ENCODE measurements around the gene NODAL. TPM values are rescaled to one million over a fixed set of nuclear protein-coding genes. Genes with fewer than 3 reads are reported as not detected.

The NODAL gene
- total and polyA plus RNA-seq, 7 experiments from 2014 or later: not detected

GRCh38 chr10:70435241-70436085, 6.0 kb downstream of the NODAL start:
- CTCF ChIA-PET: interaction anchor here (1.9 kb wide), 1 partner anchor 214 kb away, joined by 5 read pairs; no protein-coding TSS in a partner anchor
- Histone ChIP-seq H3K4me1 (ENCODE audit: control insufficient read depth in 2 of 2, insufficient read depth in 2 of 2, low read length in 2 of 2) (peaks cover 0 to 22% of the 10 kb centered on the region in 2 donors), H3K36me3 (ENCODE audit: control insufficient read depth in 2 of 3, insufficient read depth in 3 of 3, low read length in 3 of 3) (no peaks in the 10 kb centered on the region), H3K4me3 (ENCODE audit: low read length) (no peak overlapping the region), H3K9me3 (ENCODE audit: control insufficient read depth in 2 of 3, low read length in 3 of 3) (no peaks in the 10 kb centered on the region), H3K27me3 (ENCODE audit: control insufficient read depth in 2 of 2, insufficient read depth in 2 of 2, low read length in 2 of 2) (no peaks in the 10 kb centered on the region), H3K27ac (ENCODE audit: low read depth, low read length) (no peak overlapping the region)
- no peak overlapping the region for H3K27ac Mint-ChIP-seq
- no peak overlapping the region for H3K4me3 Mint-ChIP-seq
- H3K27me3 Mint-ChIP-seq: peaks cover 11 to 38% (median 14%) of the 10 kb centered on the region in 5 donors
- H3K36me3 Mint-ChIP-seq: peaks cover 0 to 6% (median 0%) of the 10 kb centered on the region in 5 donors
- peaks cover 13 to 44% (median 38%) of the 10 kb centered on the region in 7 donors for H3K4me1 Mint-ChIP-seq
- intact Hi-C loops (cut with micrococcal nuclease): no loop called here
- DNase-seq (no peak), ATAC-seq (no peak)
- no peaks in the 10 kb centered on the region for H3K9me3 Mint-ChIP-seq
- POLR2A ChIA-PET: no interaction called here

- no peak for DNase-seq
- CTCF ChIA-PET: interaction anchor here (0.5 to 1.9 kb wide), 3 partner anchors 69 to 1123 kb away, joined by 4 to 6 read pairs (median 5); no protein-coding TSS in a partner anchor
- Mint-ChIP-seq H3K27me3 (peaks cover 0 to 22% (median 2%) of the 10 kb centered on the region in 5 donors), H3K4me3 (peak overlapping the region in 5 of 10 donors; percentile 5 to 85 (median 37)), H3K27ac (peak overlapping the region in 8 of 9 donors; percentile 24 to 97 (median 76)), H3K36me3 (peaks cover 0 to 10% (median 0%) of the 10 kb centered on the region in 5 donors), H3K9me3 (no peaks in the 10 kb centered on the region), H3K4me1 (peaks cover 11 to 39% (median 35%) of the 10 kb centered on the region in 7 donors)
- Histone ChIP-seq H3K4me1 (ENCODE audit: control insufficient read depth in 2 of 2, insufficient read depth in 2 of 2, low read length in 2 of 2) (peaks cover 0 to 18% of the 10 kb centered on the region in 2 donors), H3K27me3 (ENCODE audit: control insufficient read depth in 2 of 2, insufficient read depth in 2 of 2, low read length in 2 of 2) (no peaks in the 10 kb centered on the region), H3K9me3 (ENCODE audit: control insufficient read depth in 2 of 3, low read length in 3 of 3) (no peaks in the 10 kb centered on the region), H3K36me3 (ENCODE audit: control insufficient read depth in 2 of 3, insufficient read depth in 3 of 3, low read length in 3 of 3) (no peaks in the 10 kb centered on the region), H3K27ac (ENCODE audit: low read depth, low read length) (no peak overlapping the region), H3K4me3 (ENCODE audit: low read length) (no peak overlapping the region)
- ATAC-seq: no peak
- POLR2A ChIA-PET: interaction anchor here (1.5 kb wide), 1 partner anchor 30 kb away, joined by 7 read pairs; the partner anchor contains the start of gene EIF4EBP2
- intact Hi-C loops (cut with micrococcal nuclease): loop anchor here in 1 of 2 donors (2.0 kb wide), 1 partner anchor 29 kb away; the partner anchor contains the start of gene EIF4EBP2
Observed at GRCh38 chr10:70433581-70434280, 7.8 kb downstream of the NODAL start.

GRCh38 chr10:70432561-70433263, 8.8 kb downstream of the NODAL start:
- Mint-ChIP-seq H3K27ac (peak overlapping the region; percentile 76 to 97 (median 85)), H3K36me3 (peaks cover 0 to 12% (median 4%) of the 10 kb centered on the region in 5 donors), H3K4me3 (peak overlapping the region; percentile 77 to 87 (median 82)), H3K4me1 (peaks cover 11 to 39% (median 35%) of the 10 kb centered on the region in 7 donors), H3K27me3 (peaks cover 0 to 12% (median 0%) of the 10 kb centered on the region in 5 donors), H3K9me3 (no peaks in the 10 kb centered on the region)
- Histone ChIP-seq H3K4me3 (ENCODE audit: low read length) (peak overlapping the region; percentile 45), H3K9me3 (ENCODE audit: control insufficient read depth in 2 of 3, low read length in 3 of 3) (no peaks in the 10 kb centered on the region), H3K27me3 (ENCODE audit: control insufficient read depth in 2 of 2, insufficient read depth in 2 of 2, low read length in 2 of 2) (no peaks in the 10 kb centered on the region), H3K36me3 (ENCODE audit: control insufficient read depth in 2 of 3, insufficient read depth in 3 of 3, low read length in 3 of 3) (no peaks in the 10 kb centered on the region), H3K4me1 (ENCODE audit: control insufficient read depth in 2 of 2, insufficient read depth in 2 of 2, low read length in 2 of 2) (peaks cover 0 to 18% of the 10 kb centered on the region in 2 donors), H3K27ac (ENCODE audit: low read depth, low read length) (peak overlapping the region; percentile 64)
- no peak for DNase-seq
- intact Hi-C loops (cut with micrococcal nuclease): loop anchor here in 1 of 2 donors (2.0 kb wide), 1 partner anchor 28 kb away; the partner anchor contains the start of gene EIF4EBP2
- no peak for ATAC-seq
- CTCF ChIA-PET: no interaction called here
- POLR2A ChIA-PET: interaction anchor here (0.5 to 2.3 kb wide), 5 partner anchors 9 to 51 kb away, joined by 3 to 9 read pairs (median 4); partner anchors contain the start of gene EIF4EBP2

- Mint-ChIP-seq H3K36me3 (peaks cover 0 to 12% (median 4%) of the 10 kb centered on the region in 5 donors), H3K4me1 (peaks cover 11 to 39% (median 35%) of the 10 kb centered on the region in 7 donors), H3K27ac (peak overlapping the region; percentile 55 to 97 (median 85)), H3K9me3 (no peaks in the 10 kb centered on the region), H3K27me3 (peaks cover 0 to 6% (median 0%) of the 10 kb centered on the region in 5 donors), H3K4me3 (peak overlapping the region; percentile 77 to 87 (median 82))
- intact Hi-C loops (cut with micrococcal nuclease): loop anchor here in 1 of 2 donors (2.0 kb wide), 1 partner anchor 27 kb away; the partner anchor contains the start of gene EIF4EBP2
- Histone ChIP-seq H3K27me3 (ENCODE audit: control insufficient read depth in 2 of 2, insufficient read depth in 2 of 2, low read length in 2 of 2) (no peaks in the 10 kb centered on the region), H3K4me1 (ENCODE audit: control insufficient read depth in 2 of 2, insufficient read depth in 2 of 2, low read length in 2 of 2) (peaks cover 0 to 18% of the 10 kb centered on the region in 2 donors), H3K36me3 (ENCODE audit: control insufficient read depth in 2 of 3, insufficient read depth in 3 of 3, low read length in 3 of 3) (no peaks in the 10 kb centered on the region), H3K4me3 (ENCODE audit: low read length) (no peak overlapping the region), H3K27ac (ENCODE audit: low read depth, low read length) (peak overlapping the region; percentile 64), H3K9me3 (ENCODE audit: control insufficient read depth in 2 of 3, low read length in 3 of 3) (no peaks in the 10 kb centered on the region)
- ATAC-seq: no peak
- no peak for DNase-seq
- ChIA-PET POLR2A (interaction anchor here (2.3 kb wide), 1 partner anchor 28 kb away, joined by 9 read pairs; the partner anchor contains the start of gene EIF4EBP2), CTCF (no interaction called here)
Observed at GRCh38 chr10:70432101-70432500, 9.4 kb downstream of the NODAL start.

GRCh38 chr10:70430493-70431445, 10.7 kb downstream of the NODAL start:
- Histone ChIP-seq H3K4me1 (ENCODE audit: control insufficient read depth in 2 of 2, insufficient read depth in 2 of 2, low read length in 2 of 2) (peaks cover 0 to 18% of the 10 kb centered on the region in 2 donors), H3K9me3 (ENCODE audit: control insufficient read depth in 2 of 3, low read length in 3 of 3) (no peaks in the 10 kb centered on the region), H3K36me3 (ENCODE audit: control insufficient read depth in 2 of 3, insufficient read depth in 3 of 3, low read length in 3 of 3) (peaks cover 0 to 3% (median under 1%) of the 10 kb centered on the region in 3 experiments), H3K27ac (ENCODE audit: low read depth, low read length) (no peak overlapping the region), H3K4me3 (ENCODE audit: low read length) (no peak overlapping the region), H3K27me3 (ENCODE audit: control insufficient read depth in 2 of 2, insufficient read depth in 2 of 2, low read length in 2 of 2) (no peaks in the 10 kb centered on the region)
- H3K4me3 Mint-ChIP-seq: no peak overlapping the region
- no peak for ATAC-seq
- intact Hi-C loops (cut with micrococcal nuclease): no loop called here
- no peaks in the 10 kb centered on the region for H3K27me3 Mint-ChIP-seq
- H3K9me3 Mint-ChIP-seq: no peaks in the 10 kb centered on the region
- ChIA-PET CTCF (interaction anchor here (0.5 kb wide), 1 partner anchor 250 kb away, joined by 3 read pairs; no protein-coding TSS in a partner anchor), POLR2A (interaction anchor here (0.6 to 2.3 kb wide), 4 partner anchors 18 to 1830 kb away, joined by 3 to 9 read pairs (median 3); partner anchors contain the start of gene EIF4EBP2)
- peak overlapping the region in 7 of 9 donors; percentile 30 to 97 (median 76) for H3K27ac Mint-ChIP-seq
- peaks cover 0 to 12% (median 4%) of the 10 kb centered on the region in 5 donors for H3K36me3 Mint-ChIP-seq
- peaks cover 11 to 39% (median 35%) of the 10 kb centered on the region in 7 donors for H3K4me1 Mint-ChIP-seq
- DNase-seq: no peak
